GM12872 (cell line): ENCODE measurements around the gene SMARCAD1.

ENCODE experiments used
- TF ChIP-seq, protein P1 (sequence below): IDR thresholded peaks from 3 replicates; pipeline ENCODE4 v1.5.1; 2011; ENCODE audit warnings: low read depth, mild to moderate bottlenecking, low read length, moderate library complexity; ENCODE audit not compliant: insufficient read depth

The SMARCAD1 gene

DNA sequence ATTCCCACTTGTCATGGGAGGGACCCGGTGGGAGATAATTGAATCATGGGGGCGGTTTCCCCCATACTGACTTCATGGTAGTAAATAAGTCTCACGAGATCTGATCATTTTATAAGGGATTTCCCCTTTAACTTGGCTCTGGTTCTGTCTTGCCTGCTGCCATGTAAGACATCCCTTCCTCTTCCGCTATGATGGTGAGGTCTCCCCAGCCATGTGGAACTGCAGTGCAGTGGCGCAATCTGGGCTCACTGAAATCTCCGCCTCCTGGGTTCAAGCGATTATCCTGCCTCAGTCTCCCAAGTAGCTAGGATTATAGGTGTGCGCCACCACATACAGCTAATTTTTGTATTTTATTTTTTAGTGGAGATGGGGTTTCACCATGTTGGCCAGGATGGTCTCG, 132.1 kb downstream of the SMARCAD1 start:
- TF ChIP-seq, protein P1, sequence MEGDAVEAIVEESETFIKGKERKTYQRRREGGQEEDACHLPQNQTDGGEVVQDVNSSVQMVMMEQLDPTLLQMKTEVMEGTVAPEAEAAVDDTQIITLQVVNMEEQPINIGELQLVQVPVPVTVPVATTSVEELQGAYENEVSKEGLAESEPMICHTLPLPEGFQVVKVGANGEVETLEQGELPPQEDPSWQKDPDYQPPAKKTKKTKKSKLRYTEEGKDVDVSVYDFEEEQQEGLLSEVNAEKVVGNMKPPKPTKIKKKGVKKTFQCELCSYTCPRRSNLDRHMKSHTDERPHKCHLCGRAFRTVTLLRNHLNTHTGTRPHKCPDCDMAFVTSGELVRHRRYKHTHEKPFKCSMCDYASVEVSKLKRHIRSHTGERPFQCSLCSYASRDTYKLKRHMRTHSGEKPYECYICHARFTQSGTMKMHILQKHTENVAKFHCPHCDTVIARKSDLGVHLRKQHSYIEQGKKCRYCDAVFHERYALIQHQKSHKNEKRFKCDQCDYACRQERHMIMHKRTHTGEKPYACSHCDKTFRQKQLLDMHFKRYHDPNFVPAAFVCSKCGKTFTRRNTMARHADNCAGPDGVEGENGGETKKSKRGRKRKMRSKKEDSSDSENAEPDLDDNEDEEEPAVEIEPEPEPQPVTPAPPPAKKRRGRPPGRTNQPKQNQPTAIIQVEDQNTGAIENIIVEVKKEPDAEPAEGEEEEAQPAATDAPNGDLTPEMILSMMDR = no peak
